ENCODE data around the gene MGA. TPM values are rescaled to one million over a fixed set of nuclear protein-coding genes. Genes with fewer than 3 reads are reported as not detected.
A peak's percentile ranks its signal among the peaks of the same experiment; 100 is the strongest.

Gene MGA
- polyA plus RNA-seq (ENCODE audit: insufficient read length): 47.4 TPM
- long read RNA-seq, donor 1, transcript MGA-209 (3 exons, 724 nt): major isoform, 7 of 9 reads
- long read RNA-seq, donor 1, partial matches to known transcripts: 0 of 9 reads
- long read RNA-seq, donor 1, other reads (novel, unspliced or antisense): 0 of 9 reads
- long read RNA-seq, donor 2, partial matches to known transcripts: 6 of 10 reads
- long read RNA-seq, donor 2, other reads (novel, unspliced or antisense): 0 of 10 reads
- long read RNA-seq, donor 3, partial matches to known transcripts: 0 of 4 reads
- long read RNA-seq, donor 3, other reads (novel, unspliced or antisense): 0 of 4 reads
- long read RNA-seq, donor 4: 0 reads
- long read RNA-seq, donor 5, partial matches to known transcripts: 0 of 3 reads
- long read RNA-seq, donor 5, other reads (novel, unspliced or antisense): 0 of 3 reads
- long read RNA-seq, donor 6, partial matches to known transcripts: 0 of 2 reads
- long read RNA-seq, donor 6, other reads (novel, unspliced or antisense): 0 of 2 reads
- long read RNA-seq, donor 7, partial matches to known transcripts: 0 of 5 reads
- long read RNA-seq, donor 7, other reads (novel, unspliced or antisense): 0 of 5 reads
- long read RNA-seq, donor 8, partial matches to known transcripts: 0 of 4 reads
- long read RNA-seq, donor 8, other reads (novel, unspliced or antisense): 0 of 4 reads

DNA sequence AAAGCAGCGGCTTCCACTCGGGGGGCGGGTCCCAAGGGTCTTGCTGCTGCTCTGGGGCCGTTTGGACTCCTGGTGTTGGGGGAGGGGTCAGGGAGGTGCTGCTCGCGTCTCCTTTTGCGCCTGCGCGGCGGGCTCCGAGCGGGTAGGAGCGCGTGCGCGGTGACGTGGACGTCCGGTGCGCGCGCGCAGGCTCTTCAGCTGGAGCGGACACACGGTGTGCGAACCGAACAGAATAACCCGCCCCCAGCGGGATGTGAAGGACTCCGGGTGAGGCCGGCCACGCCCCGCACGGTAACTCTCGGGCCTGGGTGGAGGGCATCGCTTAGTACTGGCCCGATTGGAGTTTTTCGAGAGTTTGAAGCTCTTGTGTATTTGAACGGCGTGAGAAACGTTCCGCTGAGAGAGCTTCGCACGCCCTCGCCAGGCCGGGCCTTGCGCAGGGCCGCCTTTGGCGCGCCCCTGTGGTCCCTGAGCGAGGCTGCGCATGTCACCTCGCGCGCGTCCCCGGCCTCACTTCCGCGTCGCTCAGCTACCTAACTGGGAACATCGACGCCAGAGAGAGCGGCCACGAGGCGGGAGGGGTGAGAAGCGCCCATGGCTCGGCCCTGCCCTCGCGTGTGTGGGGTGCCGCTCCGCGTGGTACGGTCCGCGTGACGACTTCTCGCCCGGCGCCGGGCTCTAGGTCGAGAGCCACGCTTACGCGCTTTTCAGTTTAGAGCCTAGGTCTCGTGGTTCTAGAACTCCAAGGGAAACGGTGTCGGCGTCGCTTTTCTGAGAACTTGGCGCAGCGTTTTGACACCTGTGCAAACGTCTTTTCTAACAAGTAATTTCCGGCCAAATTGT is at the start of gene MGA:
TSS of gene MGA (plus strand) at position 171 of the 843 bp plus-strand sequence.
- DNase-seq: peak; percentile 94

DNA sequence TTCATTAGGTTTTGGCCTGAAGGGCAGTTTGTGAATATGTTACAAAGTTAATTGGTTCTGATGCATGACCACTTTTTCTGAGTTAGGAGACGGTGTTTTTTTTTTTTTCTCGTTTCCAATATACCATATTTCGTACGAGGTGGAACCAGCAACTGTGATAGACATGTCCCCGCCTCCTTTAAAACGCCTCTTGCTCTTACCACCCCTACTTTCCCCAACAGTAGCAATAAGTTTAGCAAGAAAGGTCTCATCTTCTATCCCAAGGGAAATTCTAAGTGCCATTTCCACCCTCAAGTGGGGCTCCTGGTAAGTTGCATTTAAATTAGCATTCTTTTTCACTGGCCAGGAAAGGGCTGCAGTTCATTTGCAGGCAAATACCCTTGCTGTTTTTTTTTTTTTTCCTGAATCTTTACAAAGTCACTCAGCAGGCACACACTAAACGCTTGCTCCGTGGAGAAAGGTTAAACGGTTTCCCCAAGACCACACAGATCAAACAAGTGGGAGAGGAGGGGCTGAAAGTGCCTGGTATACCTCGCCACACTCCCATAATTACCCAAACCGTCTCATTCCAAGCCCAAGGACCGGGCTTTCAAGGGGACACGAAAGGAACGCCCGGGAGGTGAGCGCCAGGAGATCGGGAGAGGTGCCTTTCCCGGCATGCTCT is 39.5 kb upstream of the MGA start:
- peak; percentile 44 for DNase-seq

DNA sequence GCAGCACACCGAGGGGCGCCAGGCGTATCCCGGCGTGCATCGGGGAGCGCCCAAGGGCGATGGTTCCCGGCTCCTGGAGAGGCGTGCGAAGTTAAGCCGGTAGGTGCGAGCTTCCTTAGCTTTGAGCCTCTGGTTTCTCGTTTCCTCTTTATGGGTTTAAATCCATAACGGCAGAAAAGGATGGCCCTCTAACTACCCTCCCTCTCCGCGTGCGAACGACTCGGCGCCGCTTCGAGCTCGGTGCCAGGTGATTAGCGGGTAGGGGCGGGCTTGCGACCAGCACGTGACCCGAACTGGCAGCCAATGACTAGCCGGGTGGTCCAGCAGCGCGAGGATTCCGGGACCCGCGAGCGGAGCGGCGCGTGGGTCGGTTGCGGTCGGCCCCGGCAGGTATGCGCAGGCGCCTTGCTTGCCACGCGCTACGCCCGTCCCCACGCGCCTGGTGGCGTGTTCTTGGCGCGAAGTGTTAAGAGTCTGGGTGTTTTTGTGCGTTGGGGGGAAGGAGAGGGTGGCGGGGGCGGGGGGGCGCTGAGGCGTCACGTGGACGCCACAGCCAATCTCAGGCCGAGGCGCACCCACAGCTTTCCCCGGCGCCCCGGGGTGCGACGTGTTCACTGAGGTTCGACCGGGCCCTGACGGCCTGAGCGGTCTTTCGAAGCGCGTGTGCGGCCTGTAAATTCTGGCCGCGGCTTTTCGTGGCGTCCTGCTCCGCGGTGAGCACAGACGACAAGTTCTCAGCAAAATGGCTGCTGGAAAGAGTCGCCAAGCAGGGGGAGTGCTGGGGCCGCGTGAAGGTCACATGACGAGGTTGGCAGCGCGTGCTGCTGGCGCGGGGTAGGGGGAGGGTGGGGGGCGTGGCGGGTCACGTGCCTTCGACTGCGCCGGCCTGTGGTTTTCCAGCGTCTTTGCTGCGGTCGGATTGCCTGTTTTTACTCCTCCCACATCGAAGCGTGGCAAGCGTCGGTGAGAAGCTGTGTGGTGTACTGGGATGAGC is 38.7 kb upstream of the MGA start:
- peak; percentile 78 for DNase-seq

DNA sequence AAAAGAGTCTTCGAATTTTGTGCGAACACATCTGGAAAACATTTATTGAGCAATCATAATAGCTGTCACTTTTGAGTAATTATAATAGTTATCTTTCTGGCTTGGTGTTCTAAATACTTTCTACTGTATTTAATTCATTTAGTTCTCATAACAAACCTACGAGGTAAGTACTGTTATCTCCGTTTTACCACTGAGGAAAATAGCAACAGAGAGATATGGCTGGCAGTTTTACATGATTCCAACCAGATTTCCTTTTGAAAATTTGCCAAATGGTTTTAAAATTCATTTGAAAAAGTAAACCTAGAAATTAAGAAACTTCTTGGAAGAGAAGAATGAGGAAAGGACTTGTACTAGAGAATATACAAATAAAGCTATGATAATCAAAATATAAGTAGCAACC is 37.3 kb upstream of the MGA start:
- no peak for DNase-seq

DNA sequence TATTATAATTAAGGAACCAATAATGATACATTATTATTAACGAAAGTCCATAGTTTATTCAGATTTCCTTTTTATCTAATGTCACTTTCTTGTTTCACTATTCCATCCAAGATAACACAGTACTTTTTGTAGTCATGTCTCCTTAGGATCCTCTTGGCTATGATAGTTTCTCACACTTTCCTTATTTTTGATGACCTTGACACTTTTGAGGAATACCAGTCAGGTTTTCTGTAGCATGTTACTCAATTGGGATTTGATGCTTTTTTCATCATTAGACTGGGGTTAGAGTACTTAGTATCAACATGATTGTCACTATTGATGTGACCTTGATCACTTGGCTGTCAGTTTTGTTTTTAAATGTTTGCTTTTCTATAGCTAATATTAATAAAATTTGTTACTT is 33.0 kb upstream of the MGA start:
- no peak for DNase-seq

DNA sequence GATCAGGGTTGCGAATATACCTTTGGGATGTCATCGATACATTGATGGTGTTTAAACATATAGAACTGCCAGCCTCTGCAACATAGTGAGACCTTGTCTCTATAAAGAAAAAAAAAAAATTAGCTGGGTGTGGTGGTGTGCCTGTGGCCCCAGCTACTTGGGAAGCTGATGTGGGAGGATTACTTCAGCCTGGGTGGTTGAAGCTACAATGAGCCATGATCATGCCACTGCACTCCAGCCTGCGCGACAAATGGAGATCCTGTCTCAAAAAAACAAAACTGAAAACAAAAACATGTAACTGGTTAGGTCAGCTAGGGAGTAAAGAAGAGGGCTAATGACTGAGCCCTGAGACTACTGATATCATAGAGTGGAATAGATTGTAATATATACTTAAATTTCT is 30.7 kb upstream of the MGA start:
- DNase-seq: no peak

DNA sequence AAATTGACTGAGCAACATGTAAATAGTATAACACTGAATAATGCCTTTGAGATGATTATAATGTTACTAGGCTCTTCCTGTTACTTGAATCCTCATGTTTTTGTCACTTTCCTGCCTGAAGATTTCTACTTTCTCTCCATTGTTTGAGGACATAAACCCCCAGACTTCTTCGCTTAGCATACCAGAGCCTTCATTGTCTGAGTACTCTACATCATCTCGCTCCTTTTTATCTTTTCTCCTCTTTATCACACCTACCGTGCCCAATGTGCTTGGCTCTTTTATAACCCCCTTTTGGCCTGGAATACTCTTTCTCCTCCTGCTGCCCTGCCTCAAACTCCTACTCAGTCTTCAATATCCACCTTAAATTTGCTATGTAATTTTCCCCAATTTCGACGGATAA is 30.3 kb upstream of the MGA start:
- DNase-seq: no peak

DNA sequence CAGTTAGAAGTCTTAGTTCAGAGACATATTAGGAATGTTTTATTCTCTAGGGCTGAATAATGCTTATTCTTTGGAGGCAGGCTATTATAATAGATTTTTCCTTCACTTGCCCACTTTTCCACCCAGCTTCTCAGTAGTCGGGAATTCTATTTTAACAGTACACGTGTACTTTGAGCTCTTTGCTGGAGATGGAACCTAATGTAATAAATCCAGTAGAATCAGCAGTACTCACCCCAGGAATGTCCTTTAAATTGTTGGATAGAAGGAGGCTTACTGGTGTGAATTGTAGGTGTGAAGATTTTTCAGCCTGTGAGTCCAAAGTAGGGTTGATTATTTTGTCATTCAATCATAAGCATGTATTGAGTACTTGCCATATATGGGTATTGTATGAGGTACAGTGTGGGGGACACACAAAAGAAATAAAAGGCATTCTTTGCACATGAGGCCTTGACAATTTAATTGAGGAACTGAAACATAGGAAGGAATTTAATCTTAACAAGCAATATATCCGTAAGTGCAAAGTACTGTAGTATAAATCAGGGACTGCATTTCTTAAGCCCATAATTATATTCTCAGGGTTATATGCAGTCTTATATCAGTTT is 29.5 kb upstream of the MGA start:
- no peak for DNase-seq

DNA sequence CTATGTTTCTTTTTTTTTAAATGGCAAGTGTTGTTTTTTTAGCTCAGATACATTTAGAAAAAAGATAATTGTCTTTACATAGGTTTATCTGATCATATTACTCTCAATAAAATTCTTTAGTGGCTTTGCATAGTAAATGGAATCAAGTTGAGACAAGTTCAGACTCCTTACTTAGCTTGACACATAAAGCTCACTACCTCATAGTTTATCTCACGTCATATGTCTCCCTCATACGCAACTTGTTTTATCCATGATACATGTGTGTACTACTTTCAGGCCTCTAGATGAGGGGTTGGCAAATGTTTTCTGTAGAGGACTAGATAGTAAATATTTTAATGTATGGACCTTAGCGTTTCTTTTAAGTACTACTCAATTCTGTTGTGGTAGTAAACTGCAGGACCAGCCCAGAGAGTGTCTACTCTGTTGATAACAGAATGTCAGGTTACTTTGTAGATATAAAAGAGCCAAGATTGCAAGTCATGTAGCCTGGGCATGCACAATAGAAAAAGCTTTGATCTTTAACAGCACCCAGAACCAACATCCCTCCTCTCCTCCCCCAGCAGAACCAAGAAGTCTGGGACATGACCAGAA is 28.2 kb upstream of the MGA start:
- no peak for DNase-seq

DNA sequence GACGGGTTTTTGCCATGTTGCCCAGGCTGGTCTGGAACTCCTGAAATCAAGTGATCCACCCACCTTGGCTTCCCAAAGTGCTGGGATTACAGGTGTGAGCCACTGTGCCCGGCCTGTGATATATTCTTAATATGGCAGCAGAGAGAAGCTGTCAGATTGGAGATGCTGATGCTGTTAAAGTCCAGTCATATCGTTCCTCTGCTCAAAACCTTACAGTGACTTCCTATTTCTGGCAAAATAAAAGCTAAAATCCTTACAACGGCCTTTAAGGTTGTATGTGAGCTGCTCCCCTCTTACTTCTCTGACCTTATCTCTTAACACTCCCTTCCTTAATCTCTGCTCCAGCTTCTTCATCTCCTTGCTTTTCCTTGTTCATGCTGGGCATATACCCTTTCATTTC is 26.6 kb upstream of the MGA start:
- DNase-seq: no peak

DNA sequence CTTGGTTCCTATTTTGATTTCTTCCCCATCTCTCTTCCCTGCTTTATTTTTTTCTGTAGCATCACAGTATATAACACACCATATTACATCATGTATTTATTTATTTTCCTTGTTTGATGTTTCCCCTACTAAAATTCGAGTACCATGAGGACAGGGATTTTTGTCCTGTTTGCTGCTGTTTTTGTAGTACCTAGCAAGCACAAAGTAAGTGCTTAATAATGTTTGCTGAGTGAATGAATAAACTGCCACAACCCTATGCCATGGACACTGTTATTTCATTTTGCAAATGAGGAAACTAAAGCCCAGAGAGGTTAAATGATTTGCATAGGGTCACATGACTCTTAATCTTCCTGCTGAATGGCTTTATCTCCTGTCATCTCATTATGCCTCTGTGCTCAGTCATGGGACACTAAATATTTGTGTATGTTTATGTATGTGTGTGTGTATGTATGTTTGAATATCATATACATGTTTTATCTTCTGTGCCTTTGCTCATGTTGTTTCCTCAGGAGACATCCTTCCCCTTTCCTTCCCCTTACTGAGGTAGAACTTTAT is 26.1 kb upstream of the MGA start:
- no peak for DNase-seq

DNA sequence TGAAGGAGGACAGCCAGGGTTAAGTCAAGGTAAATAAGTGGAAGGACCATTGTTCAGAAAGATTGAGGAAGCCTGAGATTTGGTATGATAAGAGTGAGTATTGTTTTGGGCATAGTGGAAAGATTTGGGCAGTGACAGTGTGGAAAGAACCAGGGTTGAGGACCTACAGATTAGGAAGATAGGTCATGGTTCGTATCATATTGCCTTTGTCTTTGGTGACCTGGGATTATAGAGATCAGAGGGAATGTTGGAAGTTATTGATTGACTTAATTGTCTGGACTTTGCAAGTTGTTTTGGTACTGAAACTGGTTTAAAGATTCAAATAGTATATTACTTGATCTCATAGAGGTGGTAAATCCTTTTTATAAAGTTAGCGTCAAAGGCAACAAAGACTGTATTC is 23.1 kb upstream of the MGA start:
- DNase-seq: no peak

DNA sequence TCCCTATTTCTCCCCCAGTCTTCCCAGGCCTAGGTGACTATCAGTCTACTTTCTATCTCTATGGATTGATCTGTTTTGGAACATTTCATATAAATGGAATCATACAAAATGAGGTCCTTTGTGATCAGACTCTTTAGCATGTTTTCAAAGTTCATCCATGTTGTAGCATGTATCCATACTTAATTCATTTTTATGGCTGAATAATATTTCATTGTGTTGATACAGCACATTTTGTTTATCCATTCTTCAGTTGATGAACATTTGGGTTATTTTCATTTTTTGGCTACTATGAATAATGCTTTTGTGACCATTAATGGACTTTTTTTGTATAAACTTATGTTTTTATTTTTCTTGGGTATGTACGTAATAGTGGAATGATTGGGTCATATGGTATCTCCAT is 19.2 kb upstream of the MGA start:
- no peak for DNase-seq

DNA sequence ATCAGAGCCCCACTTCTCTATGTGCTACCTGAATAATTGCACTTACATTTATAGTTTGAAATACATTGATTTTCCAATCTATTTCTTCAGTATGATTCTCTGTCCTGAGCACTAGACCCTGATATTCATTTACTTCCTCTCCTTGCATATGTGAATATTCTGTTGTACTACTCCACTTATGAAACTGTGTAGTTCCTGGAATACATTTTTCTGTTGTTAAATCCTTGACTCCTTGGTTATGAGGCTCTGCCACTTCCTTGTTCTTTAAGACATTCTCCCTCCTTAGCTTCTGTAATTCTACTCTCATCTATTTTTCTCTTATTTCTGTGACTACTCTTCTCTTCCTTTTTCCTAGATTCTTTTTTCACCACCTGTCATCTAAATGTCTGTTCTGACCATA is 12.9 kb upstream of the MGA start:
- DNase-seq: no peak

DNA sequence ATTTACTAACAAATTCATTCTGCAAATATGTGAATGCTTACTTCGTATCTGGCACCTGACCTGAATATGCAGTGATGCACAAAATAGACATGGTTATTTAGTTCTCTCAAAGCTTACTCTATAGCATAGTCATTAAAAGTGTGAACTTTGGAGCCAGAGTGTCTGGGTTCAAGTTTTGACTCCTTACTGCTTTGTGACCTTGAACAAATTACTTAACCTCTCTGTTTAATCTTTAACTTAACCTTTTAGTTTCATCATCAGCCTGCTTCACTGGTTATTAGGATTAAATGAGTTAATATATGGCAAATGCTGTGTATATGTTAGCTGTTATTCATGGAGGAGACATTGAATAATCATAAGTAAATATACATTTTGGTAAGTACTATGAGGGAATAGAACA is 12.1 kb upstream of the MGA start:
- no peak for DNase-seq

DNA sequence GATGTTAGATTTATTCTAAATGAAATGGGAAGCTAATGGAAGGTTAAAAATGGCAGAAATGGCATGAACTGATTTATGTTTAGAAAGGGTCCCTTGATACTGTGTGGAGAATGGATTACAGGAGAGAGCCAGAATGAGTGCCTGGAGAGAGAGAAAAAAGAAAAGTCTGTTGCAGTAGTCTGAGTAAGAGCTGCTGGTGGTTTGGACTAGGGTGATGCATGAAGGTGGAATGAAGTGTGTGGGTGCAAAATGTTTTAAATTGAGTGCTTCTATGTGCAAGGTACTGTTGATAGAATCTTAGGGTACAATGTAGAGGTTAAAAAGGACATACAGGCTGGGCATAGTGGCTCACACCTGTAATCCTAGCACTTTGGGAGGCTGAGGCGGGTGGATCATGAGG is 11.4 kb upstream of the MGA start:
- DNase-seq: no peak

DNA sequence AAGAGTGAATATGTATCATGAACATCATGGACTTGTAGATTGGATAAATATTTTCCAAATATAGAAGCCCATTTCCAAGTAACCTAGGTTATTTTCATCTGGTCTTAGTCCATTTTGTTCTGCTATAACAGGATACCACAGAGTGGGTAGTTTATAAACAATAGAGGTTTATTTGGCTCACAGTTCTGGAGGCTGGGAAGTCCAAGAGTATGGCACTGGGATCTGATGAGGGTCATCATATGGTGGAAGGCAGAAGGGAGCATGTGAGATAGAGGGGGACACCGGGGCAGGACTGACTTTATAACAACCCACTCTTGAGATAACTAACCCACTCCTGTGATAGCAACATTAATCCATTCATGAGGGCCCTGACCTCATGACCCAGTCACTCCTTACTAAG is 9.4 kb upstream of the MGA start:
- no peak for DNase-seq

DNA sequence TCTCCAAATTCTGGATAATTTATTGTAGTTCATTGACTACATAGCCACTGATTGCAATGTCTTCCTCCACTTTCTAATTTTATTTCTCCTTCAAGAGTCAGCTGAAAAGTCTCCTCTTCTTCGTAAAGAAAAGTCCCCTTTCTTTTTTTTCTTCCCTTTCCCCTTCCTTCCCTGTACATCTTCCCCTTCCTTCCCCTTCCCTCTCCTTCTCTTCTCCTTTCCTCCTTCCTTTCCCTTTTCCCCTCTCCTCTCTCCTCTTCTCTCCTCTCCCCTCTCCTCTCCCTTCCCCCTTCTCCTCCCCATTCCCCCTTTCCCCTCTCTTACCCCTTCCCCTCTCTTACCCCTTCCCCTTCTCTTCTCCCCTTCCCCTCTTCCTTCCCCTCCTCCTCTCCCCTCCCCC is 8.8 kb upstream of the MGA start:
- DNase-seq: no peak

DNA sequence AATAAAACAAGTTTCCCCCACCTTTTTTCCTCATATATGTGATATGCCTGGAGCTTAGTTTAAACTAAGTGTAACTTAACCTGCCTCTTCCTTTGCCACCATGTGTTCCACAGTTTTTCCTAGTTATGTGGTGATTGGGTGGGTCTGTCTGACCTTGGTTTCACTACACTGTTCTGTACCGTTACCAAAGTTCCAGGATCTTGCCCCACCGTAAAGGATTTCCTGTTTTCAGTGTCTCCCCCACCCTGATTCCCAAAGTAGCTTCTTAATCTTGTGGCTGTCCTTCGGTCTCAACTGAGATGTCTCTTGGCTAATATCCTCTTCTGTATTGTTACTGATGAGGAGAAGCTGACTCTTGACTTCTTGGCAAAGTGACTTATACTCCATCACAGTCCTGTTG is 6.4 kb upstream of the MGA start:
- DNase-seq: no peak

DNA sequence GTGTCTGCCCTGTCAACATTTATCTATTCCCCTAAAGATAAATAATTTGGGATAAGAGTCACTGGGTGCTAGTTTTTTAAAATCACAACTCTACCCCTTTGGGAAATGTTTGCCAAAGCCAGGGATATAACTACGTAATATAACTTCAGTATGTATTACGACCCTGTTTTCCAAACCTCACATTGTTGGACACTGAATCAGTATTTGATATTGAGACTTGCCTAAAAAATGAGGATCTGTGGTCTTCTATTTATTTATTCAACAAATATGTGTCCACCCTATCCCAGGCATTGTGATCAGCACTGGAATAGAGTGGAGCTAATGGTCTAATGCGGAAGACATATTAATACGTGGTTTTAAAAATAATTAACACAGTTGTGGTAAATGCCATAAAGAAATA is 4.5 kb upstream of the MGA start:
- no peak for DNase-seq

Measured in left kidney (tissue), 8 donors.